Stimulated activated CD8-positive, alpha-beta memory T cell treated with anti-CD3 and anti-CD28 coated beads, Interleukin-4, amount 100 ng/mL, for 48 hours (primary cell): ENCODE data around the gene ZFP92.

Experiments
- DNase-seq: peaks from one replicate; pipeline ENCODE4 v3.0.0-alpha.2; 2020

The ZFP92 gene

GRCh38 chrX:153441296-153441695 is 30.0 kb downstream of the ZFP92 start:
- no peak for DNase-seq

DNA sequence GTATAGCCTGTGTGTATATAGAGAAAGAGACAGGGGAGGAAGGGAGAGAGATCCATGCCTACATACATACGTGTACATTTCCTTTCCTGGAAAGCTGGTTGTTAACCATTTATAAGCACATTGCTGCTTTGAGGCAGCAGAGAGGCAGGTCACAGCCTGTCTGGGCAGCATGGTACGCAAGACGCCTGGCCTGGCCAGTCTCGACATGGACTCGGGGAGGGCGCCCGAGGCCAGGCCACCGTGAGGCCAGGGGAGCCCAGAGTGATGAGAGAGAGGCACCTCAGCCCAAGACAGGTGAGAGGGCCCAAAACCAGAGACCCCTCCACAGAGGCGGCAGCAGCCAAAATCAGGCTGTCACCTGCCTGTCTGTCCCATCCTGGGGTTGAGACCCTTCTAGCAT is 30.7 kb downstream of the ZFP92 start:
- no peak for DNase-seq

GRCh38 chrX:153442463-153442862 is 31.2 kb downstream of the ZFP92 start:
- DNase-seq: no peak

- no peak for DNase-seq
Observed at GRCh38 chrX:153443476-153444332, 32.4 kb downstream of the ZFP92 start.

DNA sequence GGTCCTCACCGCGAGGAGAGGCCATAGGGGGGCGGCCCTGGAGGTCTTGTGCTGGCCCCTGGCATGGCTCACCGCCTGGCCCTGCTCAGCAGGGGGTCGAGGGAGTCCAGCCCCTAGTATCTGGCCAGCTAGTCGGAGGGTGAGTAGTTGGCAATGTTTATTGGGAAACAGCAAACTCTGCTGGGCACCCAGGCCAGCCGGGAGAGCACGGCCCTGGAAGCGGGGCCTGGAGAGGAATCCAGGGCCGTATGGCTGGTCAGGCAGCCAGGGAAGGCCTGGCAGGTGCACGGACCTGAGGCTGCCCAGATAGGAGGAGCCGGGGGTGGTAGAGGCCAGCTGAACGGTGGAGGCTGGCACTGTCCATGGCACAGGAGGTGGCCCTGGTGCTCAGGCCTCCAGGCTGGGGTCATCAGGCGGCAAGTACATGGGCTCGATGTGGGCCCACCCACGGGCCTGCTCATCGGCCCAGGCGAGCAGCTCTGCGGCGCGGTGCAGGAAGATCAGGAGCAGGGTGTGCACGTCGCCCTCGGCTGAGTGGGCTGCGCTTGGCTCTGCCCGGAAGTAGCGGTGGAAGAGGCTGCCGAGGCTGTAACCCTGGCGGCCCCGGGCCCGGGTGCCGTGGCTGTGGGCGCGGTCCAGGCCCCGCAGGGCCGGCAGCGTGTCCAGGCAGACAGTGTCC is 33.2 kb downstream of the ZFP92 start:
- no peak for DNase-seq

DNA sequence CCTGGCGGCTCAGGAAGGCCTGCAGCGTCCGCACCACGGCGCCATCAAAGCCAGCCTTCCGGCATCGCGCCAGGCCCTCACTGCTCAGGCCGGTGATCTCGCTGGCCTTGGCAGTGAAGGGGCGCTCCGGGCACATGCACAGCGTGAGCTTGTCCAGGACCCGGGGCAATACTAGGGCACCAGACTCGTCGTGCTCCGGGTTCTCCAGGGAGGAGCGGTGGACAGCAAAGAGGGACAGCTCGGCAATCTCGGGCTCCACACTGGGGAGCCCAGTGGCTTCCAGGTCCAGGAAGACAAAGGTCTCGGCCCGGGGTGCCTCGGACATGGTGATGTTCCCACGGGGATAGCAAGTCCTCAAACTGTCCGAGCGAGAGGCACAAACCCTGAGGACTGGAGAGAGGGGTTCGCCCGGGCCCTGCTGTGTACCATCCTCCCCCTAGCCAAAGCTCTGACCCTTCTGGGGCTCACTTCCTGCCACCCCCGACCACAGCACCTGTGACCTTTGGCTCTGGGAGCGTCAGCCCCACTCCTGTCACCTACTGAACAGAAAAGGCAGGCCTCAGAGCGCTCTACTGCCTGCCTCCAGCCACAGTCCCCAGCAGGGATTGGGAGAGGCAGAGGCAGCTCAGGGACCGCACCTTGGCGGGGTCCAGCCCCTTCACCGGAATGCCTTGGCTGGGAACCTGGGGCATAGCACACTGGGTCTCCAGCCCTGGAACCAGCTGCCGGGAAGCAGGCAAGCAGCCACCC is 34.0 kb downstream of the ZFP92 start:
- no peak for DNase-seq

GRCh38 chrX:153445856-153446635 is 34.8 kb downstream of the ZFP92 start, which contains the start of gene TREX2:
Gene TREX2 (minus strand): TSS chrX:153446056. CDS start chrX:153445430, 626 bp downstream.
- no peak for DNase-seq

DNA sequence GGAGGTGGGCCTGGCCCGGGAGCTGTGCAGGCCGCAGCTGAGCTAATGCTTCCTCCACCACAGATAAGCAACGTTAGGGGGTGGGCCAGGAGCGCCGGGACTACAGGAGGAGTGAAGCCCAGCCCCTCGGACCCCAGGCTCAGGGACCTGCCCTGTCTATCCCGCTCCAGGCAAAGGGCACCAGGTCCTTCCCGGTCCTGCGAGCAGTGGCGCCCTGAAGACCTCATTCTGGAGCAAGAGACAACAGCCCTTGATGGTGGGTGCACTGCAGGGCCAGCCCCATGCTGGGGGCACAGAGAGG is 35.3 kb downstream of the ZFP92 start:
- no peak for DNase-seq

- no peak for DNase-seq
Observed at GRCh38 chrX:153446950-153447580, 35.8 kb downstream of the ZFP92 start.

GRCh38 chrX:153447581-153447960 is 36.3 kb downstream of the ZFP92 start:
- DNase-seq: no peak

- DNase-seq: no peak
Observed at GRCh38 chrX:153448556-153449367, 37.5 kb downstream of the ZFP92 start.

- DNase-seq: no peak
Observed at GRCh38 chrX:153449368-153450113, 38.3 kb downstream of the ZFP92 start.

DNA sequence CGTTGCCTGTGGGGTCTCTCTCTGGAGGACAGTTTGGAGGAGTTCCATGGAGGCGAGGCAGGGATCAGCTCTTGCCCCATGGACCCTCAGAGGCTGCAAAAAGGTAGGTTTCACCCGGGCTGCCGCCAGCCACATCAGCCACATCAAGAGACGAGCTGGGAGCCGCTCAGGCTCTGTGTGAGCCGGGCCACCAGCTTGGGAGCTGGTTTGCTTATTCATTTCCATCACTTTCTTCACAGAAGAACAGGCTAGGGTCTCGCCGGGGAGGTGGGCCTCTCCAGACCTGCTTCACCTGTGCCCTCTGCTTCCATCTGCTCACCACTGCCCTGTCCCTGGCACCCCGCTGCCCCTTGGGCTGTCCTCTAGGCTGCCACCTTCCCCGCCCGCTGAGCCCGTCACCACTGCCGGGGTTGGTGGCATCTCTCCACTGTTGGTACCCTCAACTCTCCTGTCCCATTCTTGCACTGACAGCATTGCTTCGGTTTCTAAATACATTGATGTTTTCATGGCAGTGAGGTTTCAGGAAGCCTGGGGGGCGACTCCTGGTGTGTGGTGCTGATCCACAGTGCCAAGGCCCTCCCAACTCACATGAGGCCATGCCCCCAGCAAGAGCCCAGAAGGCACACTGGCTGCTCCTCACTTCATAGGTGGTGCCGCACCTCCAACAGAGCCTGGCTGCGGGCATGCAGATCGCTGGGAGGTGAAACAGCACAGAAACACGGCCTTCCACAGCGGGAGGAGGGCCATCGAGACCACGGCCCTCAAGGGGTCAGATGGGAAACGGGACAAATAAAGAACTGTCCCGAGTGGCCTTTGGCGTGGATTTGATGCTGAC is 39.1 kb downstream of the ZFP92 start:
- no peak for DNase-seq

- DNase-seq: no peak
Observed at GRCh38 chrX:153450949-153451277, 39.6 kb downstream of the ZFP92 start.

DNA sequence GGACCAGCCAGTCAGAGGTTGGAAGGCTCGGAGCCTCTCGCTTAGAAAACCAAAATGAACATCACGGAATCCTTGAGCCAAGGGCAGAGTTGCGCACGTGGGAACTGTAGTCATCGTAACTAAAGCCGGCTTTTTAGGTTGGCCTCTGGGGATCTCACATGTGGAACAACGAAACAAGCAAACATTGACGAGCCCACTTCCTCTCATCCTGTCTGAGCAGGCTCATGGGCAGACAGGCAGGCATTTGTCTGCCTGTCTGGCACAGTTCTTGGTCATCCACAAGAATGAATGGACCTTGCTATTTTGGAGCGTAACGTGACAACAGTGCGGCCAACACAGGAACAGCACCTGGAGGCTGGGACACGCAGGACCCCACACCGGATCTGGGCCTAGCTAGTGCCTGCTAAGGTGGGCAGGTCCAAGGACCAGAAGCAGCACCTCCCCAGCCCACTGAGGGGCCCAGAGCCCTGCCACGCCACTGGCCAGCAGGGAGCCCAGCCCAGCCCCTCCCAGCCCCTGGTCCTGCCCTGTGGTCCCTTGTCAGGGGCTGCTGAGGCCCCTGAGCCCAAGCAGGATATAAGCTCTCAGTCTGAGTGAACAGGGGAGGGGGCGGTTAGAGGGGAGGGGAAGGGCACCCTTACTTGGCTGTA is 43.8 kb downstream of the ZFP92 start:
- no peak for DNase-seq

- no peak for DNase-seq
Observed at GRCh38 chrX:153455571-153455970, 44.3 kb downstream of the ZFP92 start.

DNA sequence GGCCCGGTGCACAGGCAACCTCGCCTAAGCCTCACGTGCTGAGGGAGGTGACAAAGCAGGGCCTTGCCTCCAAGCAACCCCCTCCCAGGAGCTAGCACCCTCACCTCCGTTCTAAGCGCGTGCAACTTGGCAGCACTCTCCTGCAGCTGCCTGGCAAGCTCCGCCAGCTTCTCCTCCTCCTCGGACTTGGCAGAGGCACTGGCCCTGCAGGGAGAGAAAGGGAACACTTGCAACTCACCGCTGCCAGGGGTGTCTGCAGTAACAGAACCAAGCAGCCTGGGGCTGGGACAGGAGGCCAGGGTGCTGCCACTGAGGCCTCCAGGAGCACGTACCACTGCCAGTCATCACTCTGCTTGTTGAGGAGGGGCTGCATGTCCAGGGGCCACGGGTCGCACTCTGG is 44.9 kb downstream of the ZFP92 start:
- no peak for DNase-seq

GRCh38 chrX:153456704-153457103 is 45.4 kb downstream of the ZFP92 start:
- no peak for DNase-seq

- DNase-seq: no peak
Observed at GRCh38 chrX:153457136-153457825, 46.0 kb downstream of the ZFP92 start.
